ENCODE measurements around the gene IL5. TPM values are rescaled to one million over a fixed set of nuclear protein-coding genes. Genes with fewer than 3 reads are reported as not detected.

Gene IL5
- not detected for total RNA-seq
- polyA plus RNA-seq, result not detected
- long read RNA-seq, donor 1, result 0 reads
- long read RNA-seq, donor 2, result 0 reads
- long read RNA-seq, donor 3, result 0 reads

GRCh38 chr5:132543472-132544201 is at the start of gene IL5:
IL5 (minus strand) TSS chr5:132543522; CDS start chr5:132543478, 44 bp downstream.
- no peaks in the 10 kb centered on the region for H3K9me3 ChIP-seq
- H3K27ac ChIP-seq, result no peak within 1 kb of the TSS
- no peak for TF ChIP-seq CTCF (IDR thresholded peaks at IDR 0.05)
- no peak for TF ChIP-seq POLR2A (IDR thresholded peaks at IDR 0.05)
- no peak for DNase-seq
- no peaks in the 10 kb centered on the region for H3K36me3 ChIP-seq
- no peaks in the 10 kb centered on the region for H3K27me3 ChIP-seq
- no peaks in the 10 kb centered on the region for H3K4me1 ChIP-seq
- WGBS, 4 donors, result 82 to 87% (median 84%) methylated on average over 7 of the region's 7 CpGs
- no peak within 1 kb of the TSS for H3K4me3 ChIP-seq
- intact Hi-C loops (cut with DNase I), result no loop called here
- no peak for ATAC-seq

DNA sequence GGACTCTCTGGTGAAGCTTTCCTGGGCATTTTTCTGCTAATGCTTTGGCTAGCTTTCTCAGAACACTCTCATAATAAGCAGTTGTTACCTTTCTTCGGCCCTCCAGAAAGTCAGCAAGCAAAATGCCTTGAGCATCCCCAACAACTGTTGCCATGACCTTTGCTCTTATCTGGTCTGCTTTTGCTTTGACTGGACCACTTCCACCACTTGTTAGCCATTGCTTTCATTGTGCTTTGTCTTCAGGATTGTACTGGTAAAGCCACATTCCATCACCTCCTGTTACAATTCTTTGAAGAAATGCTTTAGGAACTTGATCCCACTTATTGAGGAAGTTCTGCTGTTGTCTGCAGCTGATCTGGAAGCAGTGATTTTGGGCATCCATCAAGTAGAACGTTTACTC is 49.2 kb upstream of the IL5 start:
- DNase-seq (no peak), ATAC-seq (no peak)
- 78 to 90% (median 85%) methylated on average over 2 of the region's 2 CpGs for WGBS, 4 donors
- Histone ChIP-seq H3K4me3 (no peak overlapping the region), H3K36me3 (peaks cover 3 to 100% (median 96%) of the 10 kb centered on the region in 9 donors), H3K27me3 (no peaks in the 10 kb centered on the region), H3K4me1 (no peaks in the 10 kb centered on the region), H3K27ac (no peak overlapping the region), H3K9me3 (no peaks in the 10 kb centered on the region)
- TF ChIP-seq POLR2A (IDR thresholded peaks at IDR 0.05) (no peak), CTCF (IDR thresholded peaks at IDR 0.05) (no peak)
- intact Hi-C loops (cut with DNase I), result no loop called here

- no peak overlapping the region for H3K27ac ChIP-seq
- DNase-seq (no peak), ATAC-seq (no peak)
- H3K27me3 ChIP-seq, result no peaks in the 10 kb centered on the region
- no peaks in the 10 kb centered on the region for H3K9me3 ChIP-seq
- WGBS, 4 donors, result 86 to 92% (median 90%) methylated on average over 3 of the region's 3 CpGs
- intact Hi-C loops (cut with DNase I), result no loop called here
- no peaks in the 10 kb centered on the region for H3K4me1 ChIP-seq
- peaks cover 3 to 99% (median 93%) of the 10 kb centered on the region in 9 donors for H3K36me3 ChIP-seq
- no peak overlapping the region for H3K4me3 ChIP-seq
- TF ChIP-seq POLR2A (IDR thresholded peaks at IDR 0.05) (no peak), CTCF (IDR thresholded peaks at IDR 0.05) (peak in 2 of 12 donors; percentile 12 to 20)
Measured at GRCh38 chr5:132591145-132591544, 47.8 kb upstream of the IL5 start.

- intact Hi-C loops (cut with DNase I), result no loop called here
- 94 to 98% (median 97%) methylated on average over 1 of the region's 1 CpG for WGBS, 4 donors
- no peaks in the 10 kb centered on the region for H3K27me3 ChIP-seq
- no peak for DNase-seq
- peaks cover 0 to 94% (median 80%) of the 10 kb centered on the region in 9 donors for H3K36me3 ChIP-seq
- TF ChIP-seq CTCF (IDR thresholded peaks at IDR 0.05) (no peak), POLR2A (IDR thresholded peaks at IDR 0.05) (no peak)
- H3K4me1 ChIP-seq, result no peaks in the 10 kb centered on the region
- no peak overlapping the region for H3K4me3 ChIP-seq
- no peaks in the 10 kb centered on the region for H3K9me3 ChIP-seq
- ATAC-seq, result no peak
- H3K27ac ChIP-seq, result no peak overlapping the region
Measured at GRCh38 chr5:132589467-132589866, 46.1 kb upstream of the IL5 start.
